HG03045 (cell line): ENCODE results near the gene SMYD3.
"Not testable (repeated sequence)": the region's sequence is repeated elsewhere in the genome, so short reads cannot be mapped to it uniquely, and the experiment has no call there.

ENCODE experiments used
- ATAC-seq: cut with Tn5 transposase; IDR thresholded peaks from one replicate; pipeline ENCODE4 v1.9.1; 2021; ENCODE audit warnings: mild to moderate bottlenecking, moderate library complexity; ENCODE audit not compliant: unreplicated experiment

Gene SMYD3

GRCh38 chr1:246364415-246364941 lies 142.6 kb downstream of the SMYD3 start:
- ATAC-seq = peak; percentile 60

- ATAC-seq = not testable (repeated sequence)
Observed at GRCh38 chr1:246357014-246357598, 150.0 kb downstream of the SMYD3 start.

- ATAC-seq = no peak
Observed at GRCh38 chr1:246355411-246356230, 151.5 kb downstream of the SMYD3 start.

GRCh38 chr1:246351721-246352120 lies 155.4 kb downstream of the SMYD3 start:
- ATAC-seq = no peak

GRCh38 chr1:246350745-246351144 lies 156.3 kb downstream of the SMYD3 start:
- no peak for ATAC-seq

GRCh38 chr1:246343937-246344336 lies 163.1 kb downstream of the SMYD3 start:
- no peak for ATAC-seq

GRCh38 chr1:246343251-246343650 lies 163.8 kb downstream of the SMYD3 start:
- no peak for ATAC-seq

GRCh38 chr1:246338546-246338945 lies 168.5 kb downstream of the SMYD3 start:
- ATAC-seq = no peak

- ATAC-seq = no peak
Observed at GRCh38 chr1:246338098-246338497, 169.0 kb downstream of the SMYD3 start.

- ATAC-seq = no peak
Observed at GRCh38 chr1:246335151-246335550, 171.9 kb downstream of the SMYD3 start.

GRCh38 chr1:246333855-246334254 lies 173.2 kb downstream of the SMYD3 start:
- ATAC-seq = no peak

GRCh38 chr1:246332078-246332477 lies 175.0 kb downstream of the SMYD3 start:
- ATAC-seq = no peak

GRCh38 chr1:246329900-246330299 lies 177.2 kb downstream of the SMYD3 start:
- peak; percentile 99 for ATAC-seq

- ATAC-seq = not testable (repeated sequence)
Observed at GRCh38 chr1:246329292-246329691, 177.8 kb downstream of the SMYD3 start.

- no peak for ATAC-seq
Observed at GRCh38 chr1:246324711-246325110, 182.4 kb downstream of the SMYD3 start.

GRCh38 chr1:246324033-246324432 lies 183.0 kb downstream of the SMYD3 start:
- not testable (repeated sequence) for ATAC-seq

- no peak for ATAC-seq
Observed at GRCh38 chr1:246320286-246320685, 186.8 kb downstream of the SMYD3 start.

- no peak for ATAC-seq
Observed at GRCh38 chr1:246319083-246319714, 187.9 kb downstream of the SMYD3 start.

- no peak for ATAC-seq
Observed at GRCh38 chr1:246318622-246319021, 188.5 kb downstream of the SMYD3 start.

- no peak for ATAC-seq
Observed at GRCh38 chr1:246318036-246318359, 189.1 kb downstream of the SMYD3 start.

- ATAC-seq = no peak
Observed at GRCh38 chr1:246317332-246318035, 189.6 kb downstream of the SMYD3 start.
